Coronary artery (tissue), 2 donors: ENCODE measurements around the gene PMCH.

Experiments
- DNase-seq: peaks from one replicate; pipeline ENCODE4 v3.0.0-alpha.2; 2017; ENCODE audit warnings: low spot score
- H3K27ac ChIP-seq, 2 donors: fragments of 200-600 bp; sonication (generic); one replicate each; pipeline ENCODE4 v1.5.1; 2016 to 2019
- H3K4me3 ChIP-seq: fragments of 200-600 bp; sonication (generic); 2 replicates; pipeline ENCODE4 v1.5.1; 2016; ENCODE audit warnings: mild to moderate bottlenecking, moderate library complexity
- TF ChIP-seq, protein P1 (sequence below): fragments of 200-600 bp; sonication (generic); IDR thresholded peaks from one replicate; pipeline ENCODE4 v1.5.1; 2019; ENCODE audit warnings: antibody characterized with exemption

The PMCH gene

DNA sequence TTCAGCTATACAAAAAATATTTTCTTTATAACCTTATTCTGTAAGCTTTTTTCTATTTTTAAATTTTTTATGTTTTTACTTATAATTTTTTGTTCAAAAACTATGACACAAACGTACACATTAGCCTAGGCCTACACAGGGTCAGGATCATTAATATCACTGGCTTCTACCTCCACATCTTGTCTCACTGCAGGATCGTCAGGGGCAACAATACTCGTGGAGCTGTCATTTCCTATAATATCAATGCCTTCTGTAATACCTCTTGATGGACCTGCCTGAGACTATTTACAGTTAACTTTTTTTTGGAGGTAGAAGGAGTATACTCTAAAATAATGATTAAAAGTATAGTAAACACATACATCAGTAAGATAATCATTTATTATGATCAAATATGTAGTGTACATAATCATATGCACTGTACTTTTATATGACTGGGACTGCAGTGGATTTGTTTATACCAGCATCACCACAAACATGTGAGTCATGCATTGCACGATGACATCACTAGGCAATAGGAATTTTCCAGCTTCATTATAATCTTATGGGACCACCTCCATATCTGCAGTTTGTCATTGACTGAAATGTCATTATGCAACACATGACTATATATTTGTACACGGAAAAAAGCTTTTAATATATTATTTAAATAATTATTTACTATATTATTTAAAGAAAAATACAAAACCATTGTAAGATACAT lies 18.5 kb upstream of the PMCH start:
- Histone ChIP-seq H3K4me3 (no peak overlapping the region), H3K27ac (no peak overlapping the region)
- TF ChIP-seq, protein P1, sequence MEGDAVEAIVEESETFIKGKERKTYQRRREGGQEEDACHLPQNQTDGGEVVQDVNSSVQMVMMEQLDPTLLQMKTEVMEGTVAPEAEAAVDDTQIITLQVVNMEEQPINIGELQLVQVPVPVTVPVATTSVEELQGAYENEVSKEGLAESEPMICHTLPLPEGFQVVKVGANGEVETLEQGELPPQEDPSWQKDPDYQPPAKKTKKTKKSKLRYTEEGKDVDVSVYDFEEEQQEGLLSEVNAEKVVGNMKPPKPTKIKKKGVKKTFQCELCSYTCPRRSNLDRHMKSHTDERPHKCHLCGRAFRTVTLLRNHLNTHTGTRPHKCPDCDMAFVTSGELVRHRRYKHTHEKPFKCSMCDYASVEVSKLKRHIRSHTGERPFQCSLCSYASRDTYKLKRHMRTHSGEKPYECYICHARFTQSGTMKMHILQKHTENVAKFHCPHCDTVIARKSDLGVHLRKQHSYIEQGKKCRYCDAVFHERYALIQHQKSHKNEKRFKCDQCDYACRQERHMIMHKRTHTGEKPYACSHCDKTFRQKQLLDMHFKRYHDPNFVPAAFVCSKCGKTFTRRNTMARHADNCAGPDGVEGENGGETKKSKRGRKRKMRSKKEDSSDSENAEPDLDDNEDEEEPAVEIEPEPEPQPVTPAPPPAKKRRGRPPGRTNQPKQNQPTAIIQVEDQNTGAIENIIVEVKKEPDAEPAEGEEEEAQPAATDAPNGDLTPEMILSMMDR, result no peak
- no peak for DNase-seq

DNA sequence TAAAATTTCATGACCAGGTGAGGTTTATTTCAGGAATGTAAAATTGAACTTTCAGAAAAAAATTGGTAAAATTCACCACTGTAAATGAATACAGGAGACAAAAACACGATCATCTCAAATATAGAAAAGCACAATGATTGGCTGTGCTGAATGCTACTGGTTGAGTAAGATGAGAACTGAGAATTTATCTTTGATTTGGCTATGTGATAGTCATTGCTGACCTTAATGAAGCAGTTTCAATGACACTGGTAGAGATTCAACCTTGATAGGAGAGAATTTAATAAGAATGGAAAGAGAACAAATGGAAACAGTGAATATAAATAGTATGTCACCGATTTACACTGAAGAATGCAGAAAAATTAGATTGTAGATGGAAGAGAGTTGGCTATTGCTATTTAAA lies 6.4 kb upstream of the PMCH start:
- Histone ChIP-seq H3K4me3 (no peak overlapping the region), H3K27ac (no peak overlapping the region)
- TF ChIP-seq, protein P1, result no peak
- no peak for DNase-seq

DNA sequence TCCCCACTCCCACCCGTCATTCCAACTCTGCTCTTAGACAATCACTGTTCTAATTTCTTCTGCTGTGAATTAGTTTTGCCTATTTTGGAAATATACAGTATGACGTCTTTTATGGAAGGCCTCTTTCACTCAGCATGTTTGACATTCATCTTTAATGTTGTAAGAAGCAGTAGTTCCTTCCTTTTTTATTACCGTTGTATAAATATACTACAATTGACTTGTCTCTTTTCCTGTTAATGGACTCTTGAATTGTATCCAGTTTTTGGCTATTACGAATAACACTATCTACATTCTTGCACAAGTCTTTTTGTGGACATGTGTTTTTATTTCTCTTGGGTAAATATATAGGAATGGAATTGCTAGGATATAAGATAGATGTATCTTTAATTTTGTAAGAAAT lies 4.9 kb upstream of the PMCH start:
- Histone ChIP-seq H3K27ac (no peak overlapping the region), H3K4me3 (no peak overlapping the region)
- no peak for DNase-seq
- TF ChIP-seq, protein P1, result no peak

DNA sequence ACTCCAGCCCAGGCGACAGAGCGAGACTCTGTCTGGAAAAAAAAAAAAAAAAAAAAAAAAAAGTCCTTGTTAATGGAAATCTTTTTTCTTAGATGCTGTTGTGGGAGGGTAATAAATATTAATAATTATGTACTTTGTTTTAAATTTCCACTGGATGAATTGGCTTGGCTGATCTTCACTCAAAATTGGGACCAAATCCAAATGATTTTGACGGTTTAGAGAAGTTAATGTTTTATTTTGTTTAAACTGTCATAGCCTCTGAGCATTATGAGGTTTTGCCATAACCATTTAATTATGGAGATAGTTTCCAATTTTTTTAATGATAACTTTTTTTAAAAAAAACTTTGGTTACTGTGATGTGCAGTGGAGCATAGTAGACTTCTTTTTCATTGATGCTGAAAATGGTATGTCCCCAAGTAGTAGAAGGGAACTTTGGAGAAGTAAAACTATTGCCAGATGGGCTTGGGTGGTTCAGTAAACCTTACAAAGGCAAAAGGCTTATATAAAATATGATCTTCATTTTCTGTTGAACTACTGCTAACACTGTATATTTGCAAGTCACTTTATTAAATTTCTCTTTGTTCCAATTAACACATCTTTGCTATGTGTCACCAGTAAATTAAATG lies 3.9 kb upstream of the PMCH start:
- no peak overlapping the region for H3K4me3 ChIP-seq
- TF ChIP-seq, protein P1, result no peak
- no peak overlapping the region for H3K27ac ChIP-seq
- DNase-seq, result no peak

DNA sequence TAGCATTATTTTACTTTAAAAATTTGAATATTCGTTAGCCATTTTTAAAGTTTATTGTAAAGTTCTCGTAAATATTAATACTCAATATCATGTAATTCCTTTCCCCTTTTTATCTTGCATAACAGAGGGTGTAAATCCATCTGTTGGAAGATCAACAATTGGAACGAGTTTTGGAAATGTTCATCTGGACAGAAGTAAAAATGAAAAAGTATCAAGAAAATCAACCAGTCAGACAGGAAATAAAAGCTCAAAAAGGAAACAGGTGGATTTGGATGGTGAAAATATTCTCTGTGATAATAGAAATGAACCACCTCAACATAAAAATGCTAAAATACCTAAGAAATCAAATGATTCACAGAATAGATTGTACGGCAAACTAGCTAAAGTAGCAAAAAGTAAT lies 1.8 kb downstream of the PMCH start:
- H3K4me3 ChIP-seq, result no peak overlapping the region
- no peak overlapping the region for H3K27ac ChIP-seq
- DNase-seq, result no peak
- TF ChIP-seq, protein P1, result no peak

DNA sequence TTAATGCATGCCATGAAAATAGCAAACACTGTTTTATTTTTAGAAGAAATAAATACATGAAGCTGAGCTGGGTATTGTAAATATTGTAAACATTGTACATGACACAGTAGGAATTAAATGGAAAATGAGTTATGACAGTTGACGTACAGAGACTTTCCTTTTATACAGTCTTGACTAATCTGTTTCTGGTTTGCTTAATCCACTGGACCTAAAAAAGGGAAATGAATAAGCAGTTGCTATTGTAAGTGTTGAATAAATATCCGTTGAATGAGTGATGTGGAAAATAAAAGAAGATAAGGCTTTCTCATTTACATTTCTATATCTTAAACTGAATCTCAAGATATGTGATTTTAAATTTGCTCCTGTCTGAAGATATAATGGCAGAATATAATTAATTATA lies 15.0 kb downstream of the PMCH start:
- no peak for DNase-seq
- Histone ChIP-seq H3K27ac (no peak overlapping the region), H3K4me3 (no peak overlapping the region)
- TF ChIP-seq, protein P1, result no peak

DNA sequence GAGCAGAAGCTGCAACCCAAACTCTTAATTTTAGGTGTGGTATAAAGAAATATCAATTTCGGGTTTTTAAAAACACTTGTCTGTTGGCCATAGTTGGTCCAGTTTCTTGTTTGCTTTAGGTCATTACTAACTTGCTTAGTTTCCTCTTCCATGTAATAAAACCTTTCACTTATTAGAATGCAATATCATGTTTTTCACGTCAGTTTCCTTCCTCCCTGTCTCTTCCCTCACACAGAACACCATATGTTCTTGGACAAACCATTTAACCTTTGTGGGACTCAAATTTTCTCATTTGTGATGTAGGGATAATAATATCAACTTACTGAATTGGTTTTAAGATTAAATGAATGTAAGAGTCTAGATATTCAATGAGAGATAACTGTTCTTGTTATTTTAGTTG lies 22.9 kb downstream of the PMCH start:
- no peak overlapping the region for H3K27ac ChIP-seq

More for the DNA sequence above, 22.9 kb downstream of the PMCH start:
- no peak overlapping the region for H3K4me3 ChIP-seq
- TF ChIP-seq, protein P1, result no peak
- no peak for DNase-seq
